Psoas muscle (tissue), 8 donors: ENCODE measurements around the gene PPP6R3. TPM values are rescaled to one million over a fixed set of nuclear protein-coding genes. Genes with fewer than 3 reads are reported as not detected.
A peak's percentile ranks its signal among the peaks of the same experiment; 100 is the strongest.

ENCODE experiments used
- ATAC-seq, 4 donors: fragments of 200-7000 bp; cut with Tn5 transposase; one replicate each; pipeline ENCODE4 v1.9.1; 2020; ENCODE audit warnings: moderate library complexity in 3 of 4, mild to moderate bottlenecking in 2 of 4
- DNase-seq, 2 donors: peaks; one replicate each; pipeline ENCODE4 v3.0.0-alpha.2; 2020
- H3K27ac ChIP-seq: fragments of 200-600 bp; one replicate; pipeline ENCODE4 v1.8.0; 2022
- H3K27me3 ChIP-seq, 3 donors: fragments of 200-600 bp in 1 of 3; one replicate each; pipeline versions ENCODE4 v1.6.1 to v1.8.0; 2013 to 2022; ENCODE audit warnings: low read length in 2 of 3, mild to moderate bottlenecking in 2 of 3, moderate library complexity in 1 of 3; ENCODE audit not compliant: insufficient read depth in 3 of 3
- H3K36me3 ChIP-seq, 2 donors: fragments of 200-600 bp in 1 of 2; one replicate each; pipeline versions ENCODE4 v1.6.1 to v1.8.0; 2013 to 2022; ENCODE audit warnings: low read depth in 1 of 2, mild to moderate bottlenecking in 1 of 2, moderate library complexity in 1 of 2; ENCODE audit not compliant: insufficient read depth in 1 of 2
- H3K4me1 ChIP-seq: fragments of 200-600 bp; one replicate; pipeline ENCODE4 v1.8.0; 2022
- H3K4me3 ChIP-seq: fragments of 200-600 bp; one replicate; pipeline ENCODE4 v1.8.0; 2022; ENCODE audit warnings: mild to moderate bottlenecking
- H3K9me3 ChIP-seq: fragments of 200-600 bp; one replicate; pipeline ENCODE4 v1.8.0; 2022
- CTCF ChIP-seq: fragments of 200-600 bp; IDR thresholded peaks from one replicate; pipeline ENCODE4 v1.8.0; 2022; ENCODE audit warnings: antibody characterized with exemption
- WGBS, 3 donors: extraction: QIAGEN DNeasy Blood & Tissue Kit; methylation state at CpG; one replicate each; pipeline versions ENCODE4 v1.1.6 to v1.1.7; 2013; 5-methylcytosine and 5-hydroxymethylcytosine counted together
- intact Hi-C, 2 donors: fragments of 100-400 bp; cut with DNase I; formaldehyde crosslinking; loops; one replicate each; pipeline versions ENCODE4 v1.11.0 to v1.14.2; 2022
- polyA plus RNA-seq, 3 donors: library from polyadenylated mRNA; stranded (reverse); fragments of 200-250 nt; gene quantifications; one replicate each; pipeline ENCODE4 v1.2.3, GENCODE V29; 2013
- total RNA-seq, 4 donors: library from RNA; stranded (reverse); fragmentation: NEBNext Ultra II Directional in 2 of 4; extraction: Animal tissue kit (Norgen Biotek cat#: 25700) in 2 of 4; gene quantifications; one replicate each; pipeline versions ENCODE4 v1.2.1 to v1.2.4, GENCODE V29; 2021 to 2023
- donor health status: healthy with polysubstance abuse.
- donor health status: DM: no; HTN: no; CAD: no; lungs with moderate emphysema.
- donor health status: Bipolar disorder and iron deficiency.
- donor health status: healthy.
- donor health status: DM: yes; HTN: yes; CAD: no.
- donor health status: DM: no; HTN: no; CAD: no.
- donor health status: DM: no; HTN: no; CAD: no.
- donor health status: DM: yes; HTN: yes; CAD: no.

Gene PPP6R3
- total and polyA plus RNA-seq, 7 donors: 19.7 to 102 (median 58.8) TPM

- Histone ChIP-seq H3K27ac (no peak overlapping the region), H3K9me3 (peaks cover 10% of the 10 kb centered on the region), H3K4me3 (no peak overlapping the region), H3K4me1 (no peaks in the 10 kb centered on the region), H3K27me3 (peaks cover 0 to 33% (median 11%) of the 10 kb centered on the region in 3 donors), H3K36me3 (no peaks in the 10 kb centered on the region)
- no peak for DNase-seq
- ATAC-seq: no peak
- no peak for TF ChIP-seq CTCF
- intact Hi-C loops: no loop called here
- 79 to 93% (median 84%) methylated on average over 1 of the region's 1 CpG for WGBS, 3 donors
Observed at GRCh38 chr11:68646832-68647231, 186.3 kb downstream of the PPP6R3 start.

- Histone ChIP-seq H3K4me3 (no peak overlapping the region), H3K9me3 (peaks cover 10% of the 10 kb centered on the region), H3K27ac (no peak overlapping the region), H3K27me3 (peaks cover 0 to 44% (median 20%) of the 10 kb centered on the region in 3 donors), H3K4me1 (no peaks in the 10 kb centered on the region), H3K36me3 (no peaks in the 10 kb centered on the region)
- DNase-seq (no peak), ATAC-seq (no peak)
- intact Hi-C loops: no loop called here
- TF ChIP-seq CTCF: no peak
- WGBS, 3 donors: 45 to 60% (median 56%) methylated on average over 35 to 38 of the region's 38 CpGs
Observed at GRCh38 chr11:68649851-68650555, 189.5 kb downstream of the PPP6R3 start.

DNA sequence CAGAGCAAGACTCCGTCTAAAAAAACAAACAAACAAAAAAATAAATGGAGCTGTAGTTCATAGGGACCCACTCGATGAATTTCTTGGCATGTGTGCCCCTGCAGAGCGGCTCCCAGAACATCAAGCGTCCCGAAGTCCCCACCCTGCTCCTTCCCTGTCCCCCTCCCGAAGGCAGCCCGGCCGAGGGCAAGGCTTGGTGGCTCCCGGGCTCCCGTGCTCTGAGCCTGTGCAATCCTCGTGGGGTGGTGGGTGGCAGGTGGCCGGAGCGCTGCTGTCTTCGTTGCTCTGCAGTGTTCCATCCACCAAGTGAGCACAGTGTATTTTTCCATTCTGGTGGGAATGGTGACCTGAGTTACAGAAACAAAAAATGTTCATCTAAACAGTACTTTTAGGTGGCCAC, 190.2 kb downstream of the PPP6R3 start:
- no peak overlapping the region for H3K4me3 ChIP-seq
- H3K9me3 ChIP-seq: peaks cover 17% of the 10 kb centered on the region
- no peaks in the 10 kb centered on the region for H3K36me3 ChIP-seq
- 67 to 72% (median 72%) methylated on average over 12 to 14 of the region's 14 CpGs for WGBS, 3 donors
- DNase-seq (no peak), ATAC-seq (no peak)
- H3K27me3 ChIP-seq: peaks cover 0 to 44% (median 23%) of the 10 kb centered on the region in 3 donors
- no peak overlapping the region for H3K27ac ChIP-seq
- intact Hi-C loops: no loop called here
- H3K4me1 ChIP-seq: no peaks in the 10 kb centered on the region
- TF ChIP-seq CTCF: no peak

- H3K36me3 ChIP-seq: no peaks in the 10 kb centered on the region
- no peak for TF ChIP-seq CTCF
- intact Hi-C loops: no loop called here
- H3K27me3 ChIP-seq: peaks cover 0 to 42% (median 23%) of the 10 kb centered on the region in 3 donors
- no peak overlapping the region for H3K4me3 ChIP-seq
- no peak for ATAC-seq
- 54 to 60% (median 56%) methylated on average over 22 of the region's 22 CpGs for WGBS, 3 donors
- peak in 1 of 2 donors; percentile 45 for DNase-seq
- H3K27ac ChIP-seq: no peak overlapping the region
- no peaks in the 10 kb centered on the region for H3K4me1 ChIP-seq
- H3K9me3 ChIP-seq: peaks cover 13% of the 10 kb centered on the region
Observed at GRCh38 chr11:68651208-68651984, 190.8 kb downstream of the PPP6R3 start.
